AML-193 (cell line): ENCODE results near the gene MTMR12.

Experiments used
- DNase-seq, 2 experiments: peaks; one replicate each; lab custom pipeline; 2025; lab: John Stamatoyannopoulos, UW

MTMR12 gene

DNA sequence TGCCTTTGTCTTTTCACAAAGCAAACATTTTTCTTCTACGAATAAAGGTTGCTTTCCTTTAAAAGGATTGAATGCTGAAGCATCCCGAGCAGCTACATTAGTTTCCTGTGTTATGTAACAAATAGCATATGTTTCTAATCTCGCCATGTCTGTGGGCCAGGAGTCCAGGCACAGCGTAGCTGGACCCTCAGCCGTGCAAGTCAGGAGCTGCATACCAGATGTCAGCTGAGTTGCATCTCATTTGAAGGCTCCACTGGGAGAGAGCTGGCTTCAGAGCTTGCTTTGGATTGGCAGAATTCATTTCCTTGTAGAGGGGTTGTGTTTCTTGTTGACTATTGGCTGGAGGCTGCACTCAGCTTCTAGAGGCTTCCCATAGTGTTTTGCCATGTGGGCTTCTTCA, 122.6 kb downstream of the MTMR12 start:
- DNase-seq: no peak

DNA sequence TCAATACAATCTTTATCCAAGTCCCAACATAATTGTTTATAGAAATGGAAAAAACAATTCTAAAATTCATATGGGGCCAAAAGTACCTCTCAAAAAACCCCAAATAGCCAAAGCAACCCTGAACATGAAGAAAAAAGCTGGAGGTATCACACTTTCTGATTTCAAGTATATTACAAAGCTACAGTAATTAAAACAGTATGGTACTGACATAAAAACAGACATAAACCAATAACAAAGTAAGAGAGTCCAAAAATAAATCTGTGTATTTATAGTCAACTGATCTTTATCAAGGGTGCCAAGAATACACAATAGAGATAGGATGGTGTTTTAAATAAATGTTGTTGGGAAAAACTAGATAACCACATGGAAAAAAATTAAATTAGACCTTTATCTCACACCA, 125.1 kb downstream of the MTMR12 start:
- DNase-seq: no peak

DNA sequence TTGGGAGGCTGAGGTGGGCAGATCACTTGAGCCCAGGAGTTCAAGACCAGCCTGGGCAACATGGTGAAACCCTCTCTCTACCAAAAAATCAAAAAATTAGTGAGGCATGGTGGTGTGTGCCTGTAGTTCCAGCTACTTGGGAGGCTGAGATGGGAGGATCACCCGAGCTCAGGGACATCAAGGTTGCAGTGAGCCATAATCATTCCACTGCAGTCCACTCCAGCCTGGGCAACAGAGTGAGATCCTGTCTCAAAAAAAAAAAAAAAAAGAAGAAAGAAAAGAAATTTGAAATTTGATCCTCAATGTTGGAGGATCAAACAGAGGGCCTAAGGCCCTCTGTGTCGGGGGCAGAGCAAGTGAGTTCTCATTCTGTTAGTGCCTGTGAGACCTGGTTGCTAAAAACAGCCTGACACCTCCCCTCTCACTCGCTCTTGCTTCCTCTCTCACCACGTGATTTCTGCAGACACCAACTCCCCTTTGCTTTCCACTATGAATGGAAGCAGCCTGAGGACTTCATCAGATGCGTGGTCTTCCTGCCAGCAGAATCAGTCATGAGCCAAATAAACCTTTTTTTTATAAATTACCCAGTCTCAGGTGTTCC, 130.2 kb downstream of the MTMR12 start:
- DNase-seq: no peak
